Gastrocnemius medialis (tissue), 4 donors: ENCODE data around the gene PPT1.

Experiments used
- POLR2A ChIP-seq, 2 donors: fragments of 450-650 bp; IDR thresholded peaks; one replicate each; pipeline ENCODE4 v1.6.1; 2017; ENCODE audit warnings: antibody characterized with exemption in 2 of 2, mild to moderate bottlenecking in 2 of 2, moderate library complexity in 2 of 2
- TF ChIP-seq, protein P1 (sequence below), 5 experiments: fragments of 450-650 bp in 3 of 5; fragments of 200-600 bp in 2 of 5; sonication (generic) in 2 of 5; IDR thresholded peaks in 4 of 5; conservative IDR thresholded peaks in 1 of 5; 1 replicate in 4 of 5; 2 replicates in 1 of 5; pipeline ENCODE4 v1.5.1; 2016 to 2019; ENCODE audit warnings: antibody characterized with exemption in 5 of 5, mild to moderate bottlenecking in 3 of 5, moderate library complexity in 3 of 5

DNA sequence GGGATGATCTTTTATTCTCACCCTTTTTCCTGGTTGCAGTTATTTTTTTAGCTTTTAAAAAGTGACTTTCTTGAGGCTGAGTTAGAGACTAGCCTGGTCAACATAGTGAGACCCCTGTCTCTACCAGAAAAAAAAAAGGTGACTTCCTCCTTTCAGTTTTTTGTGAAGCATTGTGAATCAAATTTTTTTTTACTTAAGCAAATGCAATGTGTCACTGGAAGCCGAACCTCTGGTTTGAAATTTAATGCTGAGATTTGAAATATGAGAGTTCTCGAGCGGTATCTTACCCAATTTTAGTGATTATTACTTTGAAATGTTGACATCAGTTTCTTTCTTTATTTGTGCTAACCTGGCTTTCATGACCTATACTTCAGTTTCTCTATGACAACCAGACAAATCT lies 52.9 kb downstream of the PPT1 start:
- TF ChIP-seq, protein P1, sequence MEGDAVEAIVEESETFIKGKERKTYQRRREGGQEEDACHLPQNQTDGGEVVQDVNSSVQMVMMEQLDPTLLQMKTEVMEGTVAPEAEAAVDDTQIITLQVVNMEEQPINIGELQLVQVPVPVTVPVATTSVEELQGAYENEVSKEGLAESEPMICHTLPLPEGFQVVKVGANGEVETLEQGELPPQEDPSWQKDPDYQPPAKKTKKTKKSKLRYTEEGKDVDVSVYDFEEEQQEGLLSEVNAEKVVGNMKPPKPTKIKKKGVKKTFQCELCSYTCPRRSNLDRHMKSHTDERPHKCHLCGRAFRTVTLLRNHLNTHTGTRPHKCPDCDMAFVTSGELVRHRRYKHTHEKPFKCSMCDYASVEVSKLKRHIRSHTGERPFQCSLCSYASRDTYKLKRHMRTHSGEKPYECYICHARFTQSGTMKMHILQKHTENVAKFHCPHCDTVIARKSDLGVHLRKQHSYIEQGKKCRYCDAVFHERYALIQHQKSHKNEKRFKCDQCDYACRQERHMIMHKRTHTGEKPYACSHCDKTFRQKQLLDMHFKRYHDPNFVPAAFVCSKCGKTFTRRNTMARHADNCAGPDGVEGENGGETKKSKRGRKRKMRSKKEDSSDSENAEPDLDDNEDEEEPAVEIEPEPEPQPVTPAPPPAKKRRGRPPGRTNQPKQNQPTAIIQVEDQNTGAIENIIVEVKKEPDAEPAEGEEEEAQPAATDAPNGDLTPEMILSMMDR (IDR thresholded peaks at IDR 0.05 in 4 of 5, conservative IDR thresholded peaks at IDR 0.05 in 1 of 5) = no peak
- no peak for TF ChIP-seq POLR2A (IDR thresholded peaks at IDR 0.05)
